Measurements from ENCODE around the gene CEMIP2.

CEMIP2 gene

DNA sequence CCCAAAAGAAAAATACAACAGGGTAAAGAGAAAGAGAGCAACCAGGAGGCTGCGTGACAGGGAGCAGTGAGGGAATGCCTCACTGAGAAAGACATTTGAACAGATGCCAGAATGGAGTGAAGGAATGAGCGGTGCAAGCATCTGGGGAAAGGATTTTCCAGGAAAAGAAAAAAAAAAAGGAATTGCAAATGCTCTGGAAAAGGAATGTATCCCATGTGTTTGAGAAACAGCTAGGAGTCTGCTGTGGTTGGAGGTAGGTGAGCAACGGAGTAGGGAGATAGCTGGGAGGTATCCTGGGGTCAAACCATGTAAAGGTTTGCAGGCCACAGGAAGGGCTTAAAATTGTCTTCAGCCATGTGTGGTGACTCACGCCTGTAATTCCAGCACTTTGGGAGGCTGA lies 23.6 kb upstream of the CEMIP2 start:
- H3K4me3 ChIP-seq (replicated peaks in 1 of 2; ENCODE audit: low read depth in 2 of 2, low read length in 2 of 2), result no peak overlapping the region
- TF ChIP-seq, protein P1, sequence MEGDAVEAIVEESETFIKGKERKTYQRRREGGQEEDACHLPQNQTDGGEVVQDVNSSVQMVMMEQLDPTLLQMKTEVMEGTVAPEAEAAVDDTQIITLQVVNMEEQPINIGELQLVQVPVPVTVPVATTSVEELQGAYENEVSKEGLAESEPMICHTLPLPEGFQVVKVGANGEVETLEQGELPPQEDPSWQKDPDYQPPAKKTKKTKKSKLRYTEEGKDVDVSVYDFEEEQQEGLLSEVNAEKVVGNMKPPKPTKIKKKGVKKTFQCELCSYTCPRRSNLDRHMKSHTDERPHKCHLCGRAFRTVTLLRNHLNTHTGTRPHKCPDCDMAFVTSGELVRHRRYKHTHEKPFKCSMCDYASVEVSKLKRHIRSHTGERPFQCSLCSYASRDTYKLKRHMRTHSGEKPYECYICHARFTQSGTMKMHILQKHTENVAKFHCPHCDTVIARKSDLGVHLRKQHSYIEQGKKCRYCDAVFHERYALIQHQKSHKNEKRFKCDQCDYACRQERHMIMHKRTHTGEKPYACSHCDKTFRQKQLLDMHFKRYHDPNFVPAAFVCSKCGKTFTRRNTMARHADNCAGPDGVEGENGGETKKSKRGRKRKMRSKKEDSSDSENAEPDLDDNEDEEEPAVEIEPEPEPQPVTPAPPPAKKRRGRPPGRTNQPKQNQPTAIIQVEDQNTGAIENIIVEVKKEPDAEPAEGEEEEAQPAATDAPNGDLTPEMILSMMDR (IDR thresholded peaks at IDR 0.05; ENCODE audit: low read depth, low read length), result no peak
- no peak for DNase-seq (ENCODE audit: low read depth in 2 of 2)

DNA sequence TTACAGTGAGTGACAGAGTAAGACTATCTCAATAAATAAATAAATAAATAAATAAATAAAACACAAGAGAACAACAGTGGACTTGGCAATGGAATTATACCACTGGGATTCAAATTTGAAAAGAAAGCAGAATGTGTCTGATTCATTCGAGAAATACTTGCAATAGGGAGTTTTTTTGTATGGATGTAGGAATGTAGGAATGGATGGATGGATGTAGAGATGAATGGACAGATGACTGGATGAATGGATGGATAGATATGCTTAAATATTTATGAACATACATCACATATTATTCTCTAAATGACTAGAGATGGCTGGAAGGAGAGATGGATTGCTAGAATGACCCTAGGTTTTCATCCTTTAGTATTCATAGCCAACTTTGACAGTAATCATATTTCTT lies 22.0 kb upstream of the CEMIP2 start:
- TF ChIP-seq, protein P1 (IDR thresholded peaks at IDR 0.05; ENCODE audit: low read depth, low read length), result no peak
- no peak overlapping the region for H3K4me3 ChIP-seq (replicated peaks in 1 of 2; ENCODE audit: low read depth in 2 of 2, low read length in 2 of 2)
- DNase-seq (ENCODE audit: low read depth in 2 of 2), result no peak

DNA sequence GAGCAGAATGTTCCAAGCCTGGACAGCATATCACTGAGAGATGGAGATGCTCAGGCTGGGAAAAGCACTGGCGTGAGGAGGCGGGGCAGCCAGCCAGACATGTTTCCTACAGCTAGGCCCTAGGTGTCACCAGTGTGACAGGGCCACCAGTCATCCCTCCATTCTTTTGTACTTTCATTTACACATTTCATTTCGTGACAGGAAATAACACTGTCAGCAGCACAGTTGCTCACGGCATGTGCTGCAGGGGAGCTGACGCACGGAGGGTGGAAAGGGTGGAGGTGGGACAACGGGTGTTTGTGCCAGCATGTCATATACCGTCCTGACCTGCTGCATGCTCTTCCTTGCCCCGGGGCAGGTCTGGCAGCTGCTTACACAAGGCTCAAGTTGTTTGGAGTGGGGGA lies 14.8 kb upstream of the CEMIP2 start:
- no peak for DNase-seq (ENCODE audit: low read depth in 2 of 2)
- no peak overlapping the region for H3K4me3 ChIP-seq (replicated peaks in 1 of 2; ENCODE audit: low read depth in 2 of 2, low read length in 2 of 2)
- TF ChIP-seq, protein P1 (IDR thresholded peaks at IDR 0.05; ENCODE audit: low read depth, low read length), result no peak

DNA sequence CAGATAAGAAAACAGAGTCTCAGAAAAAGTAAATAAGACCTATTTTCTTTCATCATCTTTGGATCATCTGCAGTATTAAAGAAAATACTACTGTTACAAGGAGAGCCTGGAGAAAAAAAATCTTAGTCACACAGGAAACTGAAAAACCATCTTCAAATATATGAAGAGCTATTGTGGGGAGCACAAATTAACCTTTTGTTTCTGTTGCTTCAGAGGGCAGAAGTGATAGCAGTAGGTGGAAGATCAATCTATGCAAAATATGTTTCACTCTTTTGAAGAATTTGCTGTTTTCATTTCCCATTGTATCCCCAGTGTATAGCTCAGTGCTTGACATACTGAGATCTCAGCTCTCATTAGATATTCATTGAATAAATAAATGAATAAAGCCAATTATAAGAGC lies 13.1 kb upstream of the CEMIP2 start:
- DNase-seq (ENCODE audit: low read depth in 2 of 2), result no peak
- no peak overlapping the region for H3K4me3 ChIP-seq (replicated peaks in 1 of 2; ENCODE audit: low read depth in 2 of 2, low read length in 2 of 2)
- TF ChIP-seq, protein P1 (IDR thresholded peaks at IDR 0.05; ENCODE audit: low read depth, low read length), result no peak

DNA sequence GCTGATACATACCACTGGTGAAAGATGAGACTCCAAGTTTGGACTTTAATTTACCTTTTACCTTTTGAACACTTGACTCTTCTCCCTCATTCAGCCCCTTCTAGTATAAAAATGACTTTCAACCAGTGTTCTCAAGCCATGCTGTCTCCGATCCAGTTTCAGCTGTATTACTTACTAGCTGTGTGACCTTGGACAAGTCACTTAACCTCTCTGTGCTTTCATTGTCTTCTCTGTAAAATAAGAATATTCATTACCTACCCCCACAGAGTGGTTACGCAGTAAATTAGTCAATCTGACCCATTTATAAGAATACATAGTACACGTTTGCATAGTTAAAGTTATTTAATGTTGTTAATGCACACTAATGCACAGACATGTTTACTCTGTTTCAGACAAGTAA lies 12.6 kb upstream of the CEMIP2 start:
- H3K4me3 ChIP-seq (replicated peaks in 1 of 2; ENCODE audit: low read depth in 2 of 2, low read length in 2 of 2), result no peak overlapping the region
- TF ChIP-seq, protein P1 (IDR thresholded peaks at IDR 0.05; ENCODE audit: low read depth, low read length), result no peak
- no peak for DNase-seq (ENCODE audit: low read depth in 2 of 2)

DNA sequence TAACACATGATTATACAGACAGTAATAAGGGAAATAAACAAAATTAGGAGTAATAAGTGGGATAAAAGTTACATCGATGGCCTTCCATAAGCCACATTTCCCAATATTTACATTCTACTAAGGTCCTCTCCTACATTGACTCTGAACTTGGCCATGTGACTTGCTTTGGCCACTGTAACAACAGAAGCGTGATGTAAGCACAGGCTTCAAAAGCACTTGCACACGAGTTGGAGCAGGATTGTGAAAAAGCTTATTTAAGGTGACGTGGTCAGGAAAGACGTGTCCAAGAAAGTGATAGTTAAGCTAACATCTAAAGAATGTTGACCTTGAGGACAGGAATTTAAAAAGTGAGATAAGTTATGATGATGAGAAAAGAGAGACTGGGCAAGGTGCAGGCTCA lies 9.8 kb upstream of the CEMIP2 start:
- TF ChIP-seq, protein P1 (IDR thresholded peaks at IDR 0.05; ENCODE audit: low read depth, low read length), result no peak
- H3K4me3 ChIP-seq (replicated peaks in 1 of 2; ENCODE audit: low read depth in 2 of 2, low read length in 2 of 2), result no peak overlapping the region
- no peak for DNase-seq (ENCODE audit: low read depth in 2 of 2)

DNA sequence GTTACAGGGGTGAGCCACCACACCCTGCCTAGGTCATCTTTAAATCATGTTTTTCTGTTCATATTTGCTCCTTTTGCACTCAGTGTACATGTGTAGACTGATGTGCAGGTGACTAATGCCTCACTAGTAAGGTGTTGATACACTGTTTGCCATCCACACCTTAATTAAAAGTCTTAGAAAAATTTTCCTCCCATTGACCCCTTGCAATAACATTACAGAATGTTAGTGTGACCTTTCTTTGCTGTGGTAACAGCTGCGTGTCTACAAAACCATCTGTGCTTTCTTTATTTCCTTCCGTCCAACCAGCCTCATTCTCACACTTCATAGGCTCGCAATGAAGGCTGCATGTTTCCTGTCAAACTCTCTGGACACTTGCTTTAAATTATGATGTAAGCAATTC lies 6.6 kb upstream of the CEMIP2 start:
- TF ChIP-seq, protein P1 (IDR thresholded peaks at IDR 0.05; ENCODE audit: low read depth, low read length), result no peak
- H3K4me3 ChIP-seq (replicated peaks in 1 of 2; ENCODE audit: low read depth in 2 of 2, low read length in 2 of 2), result no peak overlapping the region
- no peak for DNase-seq (ENCODE audit: low read depth in 2 of 2)

Data from cardiac fibroblast (primary cell).